H1 (cell line): ENCODE measurements around the gene BAZ2B.

Experiments
- EGR1 ChIP-seq: IDR thresholded peaks from 2 replicates; pipeline ENCODE4 v1.6.1; 2011; ENCODE audit warnings: low read depth, low read length, borderline replicate concordance
- EP300 ChIP-seq, 2 experiments: IDR thresholded peaks; 1 replicate in 1 of 2; 2 replicates in 1 of 2; pipeline ENCODE4 v1.6.1; 2011 to 2012; ENCODE audit warnings: low read depth in 2 of 2, low read length in 2 of 2, mild to moderate bottlenecking in 2 of 2, borderline replicate concordance in 1 of 2, inconsistent platforms in 1 of 2, moderate library complexity in 1 of 2
- JUND ChIP-seq: IDR thresholded peaks from 2 replicates; pipeline ENCODE4 v1.6.1; 2011; ENCODE audit warnings: mild to moderate bottlenecking, improper control_type of control experiment, low read length
- POLR2A ChIP-seq, 2 experiments: IDR thresholded peaks; 1 replicate in 1 of 2; 2 replicates in 1 of 2; pipeline ENCODE4 v1.6.1; 2011; ENCODE audit warnings: low read depth in 2 of 2, low read length in 2 of 2, mild to moderate bottlenecking in 2 of 2; ENCODE audit errors: control extremely low read depth in 1 of 2
- POLR2AphosphoS5 ChIP-seq: IDR thresholded peaks from 2 replicates; pipeline ENCODE4 v1.6.1; 2011; ENCODE audit warnings: low read depth, low read length
- TAF1 ChIP-seq: IDR thresholded peaks from 2 replicates; pipeline ENCODE4 v1.6.1; 2011; ENCODE audit warnings: mild to moderate bottlenecking, low read depth, low read length
- TF ChIP-seq, protein P1 (sequence below): IDR thresholded peaks from 2 replicates; pipeline ENCODE4 v1.6.1; 2011; ENCODE audit warnings: low read length, improper control_type of control experiment
- TF ChIP-seq, protein P2 (sequence below): IDR thresholded peaks from 2 replicates; pipeline ENCODE4 v1.6.1; 2011; ENCODE audit warnings: low read depth, mild to moderate bottlenecking, low read length; ENCODE audit not compliant: insufficient read depth

GRCh38 chr2:159272156-159272555 is 344.2 kb downstream of the BAZ2B start:
- no peak for TF ChIP-seq POLR2A (IDR thresholded peaks at IDR 0.05; ENCODE audit: control extremely low read depth in 1 of 2, low read depth in 2 of 2, low read length in 2 of 2)
- TF ChIP-seq EP300 (IDR thresholded peaks at IDR 0.05; ENCODE audit: borderline replicate concordance in 1 of 2, low read depth in 2 of 2, low read length in 2 of 2), result no peak
- TF ChIP-seq EGR1, result no peak
- TF ChIP-seq TAF1, result no peak
- TF ChIP-seq, protein P1, sequence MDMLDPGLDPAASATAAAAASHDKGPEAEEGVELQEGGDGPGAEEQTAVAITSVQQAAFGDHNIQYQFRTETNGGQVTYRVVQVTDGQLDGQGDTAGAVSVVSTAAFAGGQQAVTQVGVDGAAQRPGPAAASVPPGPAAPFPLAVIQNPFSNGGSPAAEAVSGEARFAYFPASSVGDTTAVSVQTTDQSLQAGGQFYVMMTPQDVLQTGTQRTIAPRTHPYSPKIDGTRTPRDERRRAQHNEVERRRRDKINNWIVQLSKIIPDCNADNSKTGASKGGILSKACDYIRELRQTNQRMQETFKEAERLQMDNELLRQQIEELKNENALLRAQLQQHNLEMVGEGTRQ, result no peak
- TF ChIP-seq JUND, result no peak
- TF ChIP-seq POLR2AphosphoS5, result no peak
- TF ChIP-seq, protein P2, sequence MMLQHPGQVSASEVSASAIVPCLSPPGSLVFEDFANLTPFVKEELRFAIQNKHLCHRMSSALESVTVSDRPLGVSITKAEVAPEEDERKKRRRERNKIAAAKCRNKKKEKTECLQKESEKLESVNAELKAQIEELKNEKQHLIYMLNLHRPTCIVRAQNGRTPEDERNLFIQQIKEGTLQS, result no peak
